HG03103 (cell line): ENCODE measurements around the gene PTRH1.
A peak's percentile ranks its signal among the peaks of the same experiment; 100 is the strongest.

ENCODE experiments used
- ATAC-seq: cut with Tn5 transposase; IDR thresholded peaks from one replicate; pipeline ENCODE4 v1.9.1; 2021; ENCODE audit warnings: low read depth; ENCODE audit not compliant: unreplicated experiment

The PTRH1 gene

GRCh38 chr9:127742435-127743088 is 27.1 kb upstream of the PTRH1 start:
- no peak for ATAC-seq

- no peak for ATAC-seq
Measured at GRCh38 chr9:127741831-127742434, 26.5 kb upstream of the PTRH1 start.

- ATAC-seq = no peak
Measured at GRCh38 chr9:127739614-127740330, 24.3 kb upstream of the PTRH1 start.

- no peak for ATAC-seq
Measured at GRCh38 chr9:127738666-127739065, 23.2 kb upstream of the PTRH1 start.

GRCh38 chr9:127735530-127736185 is 20.2 kb upstream of the PTRH1 start:
- no peak for ATAC-seq

- ATAC-seq = peak; percentile 89
Measured at GRCh38 chr9:127734747-127735529, 19.5 kb upstream of the PTRH1 start, which contains the start of gene TOR2A. Gene TOR2A, minus strand, starts transcription at chr9:127735294. Its CDS starts 24 bp downstream, at chr9:127735270.

GRCh38 chr9:127734247-127734746 is 18.8 kb upstream of the PTRH1 start:
- no peak for ATAC-seq

- ATAC-seq = no peak
Measured at GRCh38 chr9:127733614-127734013, 18.2 kb upstream of the PTRH1 start.

- ATAC-seq = no peak
Measured at GRCh38 chr9:127732444-127732843, 17.0 kb upstream of the PTRH1 start.

GRCh38 chr9:127731938-127732337 is 16.5 kb upstream of the PTRH1 start:
- no peak for ATAC-seq

GRCh38 chr9:127730799-127731410 is 15.4 kb upstream of the PTRH1 start:
- no peak for ATAC-seq

GRCh38 chr9:127730262-127730661 is 14.8 kb upstream of the PTRH1 start:
- ATAC-seq = no peak

- ATAC-seq = no peak
Measured at GRCh38 chr9:127729522-127730256, 14.2 kb upstream of the PTRH1 start.

- ATAC-seq = no peak
Measured at GRCh38 chr9:127728808-127729207, 13.3 kb upstream of the PTRH1 start.

- ATAC-seq = no peak
Measured at GRCh38 chr9:127726871-127727270, 11.4 kb upstream of the PTRH1 start.

GRCh38 chr9:127724012-127724411 is 8.5 kb upstream of the PTRH1 start:
- ATAC-seq = no peak

GRCh38 chr9:127723444-127723843 is 8.0 kb upstream of the PTRH1 start:
- no peak for ATAC-seq

- no peak for ATAC-seq
Measured at GRCh38 chr9:127723013-127723412, 7.5 kb upstream of the PTRH1 start.

GRCh38 chr9:127722055-127722745 is 6.7 kb upstream of the PTRH1 start:
- ATAC-seq = no peak
